Measurements from ENCODE around the gene GCK.

DNA sequence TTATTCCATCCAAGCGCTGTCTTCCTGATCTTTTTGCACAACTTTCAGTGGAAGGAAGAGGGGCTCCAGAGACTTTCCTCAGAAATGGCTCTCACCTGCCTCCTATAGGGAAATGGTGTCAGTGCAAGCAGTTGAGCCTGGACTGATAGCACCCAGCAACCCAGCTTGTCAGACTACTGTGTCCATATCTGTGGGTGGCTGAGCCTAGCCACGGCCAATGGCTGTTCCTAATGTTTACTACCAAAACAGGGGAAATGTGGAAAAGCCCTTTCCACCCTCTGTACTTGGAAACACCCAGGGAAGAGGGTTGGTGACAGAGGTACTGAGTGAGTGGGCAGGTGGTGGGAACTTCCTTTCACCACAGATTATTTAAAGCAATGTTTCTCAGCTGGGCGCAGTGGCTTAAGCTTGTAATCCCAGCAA lies 7.2 kb upstream of the GCK start:
- no peak for TF ChIP-seq POLR2A (IDR thresholded peaks at IDR 0.05)
- TF ChIP-seq, protein P1, sequence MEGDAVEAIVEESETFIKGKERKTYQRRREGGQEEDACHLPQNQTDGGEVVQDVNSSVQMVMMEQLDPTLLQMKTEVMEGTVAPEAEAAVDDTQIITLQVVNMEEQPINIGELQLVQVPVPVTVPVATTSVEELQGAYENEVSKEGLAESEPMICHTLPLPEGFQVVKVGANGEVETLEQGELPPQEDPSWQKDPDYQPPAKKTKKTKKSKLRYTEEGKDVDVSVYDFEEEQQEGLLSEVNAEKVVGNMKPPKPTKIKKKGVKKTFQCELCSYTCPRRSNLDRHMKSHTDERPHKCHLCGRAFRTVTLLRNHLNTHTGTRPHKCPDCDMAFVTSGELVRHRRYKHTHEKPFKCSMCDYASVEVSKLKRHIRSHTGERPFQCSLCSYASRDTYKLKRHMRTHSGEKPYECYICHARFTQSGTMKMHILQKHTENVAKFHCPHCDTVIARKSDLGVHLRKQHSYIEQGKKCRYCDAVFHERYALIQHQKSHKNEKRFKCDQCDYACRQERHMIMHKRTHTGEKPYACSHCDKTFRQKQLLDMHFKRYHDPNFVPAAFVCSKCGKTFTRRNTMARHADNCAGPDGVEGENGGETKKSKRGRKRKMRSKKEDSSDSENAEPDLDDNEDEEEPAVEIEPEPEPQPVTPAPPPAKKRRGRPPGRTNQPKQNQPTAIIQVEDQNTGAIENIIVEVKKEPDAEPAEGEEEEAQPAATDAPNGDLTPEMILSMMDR (IDR thresholded peaks at IDR 0.05), result peak; percentile 36 to 51 (median 49)

Data from Peyer's patch (tissue), 4 donors.